ENCODE measurements around the gene PCDHGA2. TPM values are rescaled to one million over a fixed set of nuclear protein-coding genes. Genes with fewer than 3 reads are reported as not detected.
"Not testable (repeated sequence)": the region's sequence is repeated elsewhere in the genome, so short reads cannot be mapped to it uniquely, and the experiment has no call there.

PCDHGA2 gene
- total RNA-seq, 4 donors from 2014 or later = 0.15 to 2.9 (median 0.61) TPM

GRCh38 chr5:141382469-141383294 is 44.1 kb downstream of the PCDHGA2 start, which contains the start of gene PCDHGA7:
PCDHGA7 (plus strand) TSS chr5:141382742; CDS start chr5:141382900, 158 bp downstream.
- H3K4me3 ChIP-seq = peak within 1 kb of the TSS; percentile 7 to 51 (median 28)
- peaks cover 0 to 92% (median 79%) of the 10 kb centered on the region in 3 donors for H3K9me3 ChIP-seq
- H3K4me1 ChIP-seq = no peaks in the 10 kb centered on the region
- intact Hi-C loops (cut with DNase I) = no loop called here
- WGBS, 2 donors = 23 to 44% methylated on average over 22 to 24 of the region's 37 CpGs
- H3K27ac ChIP-seq = no peak within 1 kb of the TSS
- peaks cover 0 to 16% (median 0%) of the 10 kb centered on the region in 4 donors for H3K27me3 ChIP-seq
- no peak for TF ChIP-seq POLR2A (IDR thresholded peaks at IDR 0.05)
- TF ChIP-seq, protein P1, sequence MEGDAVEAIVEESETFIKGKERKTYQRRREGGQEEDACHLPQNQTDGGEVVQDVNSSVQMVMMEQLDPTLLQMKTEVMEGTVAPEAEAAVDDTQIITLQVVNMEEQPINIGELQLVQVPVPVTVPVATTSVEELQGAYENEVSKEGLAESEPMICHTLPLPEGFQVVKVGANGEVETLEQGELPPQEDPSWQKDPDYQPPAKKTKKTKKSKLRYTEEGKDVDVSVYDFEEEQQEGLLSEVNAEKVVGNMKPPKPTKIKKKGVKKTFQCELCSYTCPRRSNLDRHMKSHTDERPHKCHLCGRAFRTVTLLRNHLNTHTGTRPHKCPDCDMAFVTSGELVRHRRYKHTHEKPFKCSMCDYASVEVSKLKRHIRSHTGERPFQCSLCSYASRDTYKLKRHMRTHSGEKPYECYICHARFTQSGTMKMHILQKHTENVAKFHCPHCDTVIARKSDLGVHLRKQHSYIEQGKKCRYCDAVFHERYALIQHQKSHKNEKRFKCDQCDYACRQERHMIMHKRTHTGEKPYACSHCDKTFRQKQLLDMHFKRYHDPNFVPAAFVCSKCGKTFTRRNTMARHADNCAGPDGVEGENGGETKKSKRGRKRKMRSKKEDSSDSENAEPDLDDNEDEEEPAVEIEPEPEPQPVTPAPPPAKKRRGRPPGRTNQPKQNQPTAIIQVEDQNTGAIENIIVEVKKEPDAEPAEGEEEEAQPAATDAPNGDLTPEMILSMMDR (IDR thresholded peaks at IDR 0.05) = peak in 2 of 6 experiments; percentile 11 to 14
- no peak for DNase-seq
- peaks cover 0 to 4% (median 0%) of the 10 kb centered on the region in 3 donors for H3K36me3 ChIP-seq

DNA sequence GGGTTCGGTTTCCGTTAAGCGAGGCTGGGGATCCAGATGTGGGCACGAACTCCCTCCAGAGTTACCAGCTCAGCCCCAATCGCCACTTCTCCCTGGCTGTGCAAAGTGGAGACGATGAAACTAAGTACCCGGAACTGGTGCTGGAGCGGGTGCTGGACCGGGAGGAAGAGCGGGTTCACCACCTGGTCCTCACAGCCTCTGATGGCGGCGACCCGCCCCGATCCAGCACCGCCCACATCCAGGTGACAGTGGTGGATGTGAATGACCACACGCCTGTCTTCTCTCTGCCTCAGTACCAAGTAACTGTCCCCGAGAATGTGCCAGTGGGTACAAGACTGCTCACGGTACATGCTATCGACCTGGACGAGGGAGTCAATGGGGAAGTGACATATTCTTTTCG is 44.8 kb downstream of the PCDHGA2 start:
- 47 to 49% methylated on average over 17 to 18 of the region's 21 CpGs for WGBS, 2 donors
- no peak for DNase-seq
- H3K27me3 ChIP-seq = peaks cover 0 to 18% (median 0%) of the 10 kb centered on the region in 4 donors

GRCh38 chr5:141384471-141385267 is 46.1 kb downstream of the PCDHGA2 start:
- WGBS, 2 donors = 47 to 48% methylated on average over 5 to 14 of the region's 43 CpGs
- no peak overlapping the region for H3K27ac ChIP-seq
- peaks cover 0 to 19% (median 0%) of the 10 kb centered on the region in 4 donors for H3K27me3 ChIP-seq
- intact Hi-C loops (cut with DNase I) = no loop called here
- H3K9me3 ChIP-seq = peaks cover 8 to 92% (median 83%) of the 10 kb centered on the region in 3 donors
- H3K4me1 ChIP-seq = no peaks in the 10 kb centered on the region
- DNase-seq = no peak
- H3K4me3 ChIP-seq = no peak overlapping the region
- peaks cover 0 to 4% (median 0%) of the 10 kb centered on the region in 3 donors for H3K36me3 ChIP-seq
- TF ChIP-seq, protein P1 (IDR thresholded peaks at IDR 0.05) = no peak
- no peak for TF ChIP-seq POLR2A (IDR thresholded peaks at IDR 0.05)

More for the DNA sequence above, 44.8 kb downstream of the PCDHGA2 start:
- intact Hi-C loops (cut with DNase I) = no loop called here
- H3K9me3 ChIP-seq = peaks cover 2 to 89% (median 77%) of the 10 kb centered on the region in 3 donors
- H3K36me3 ChIP-seq = peaks cover 0 to 4% (median 0%) of the 10 kb centered on the region in 3 donors
- H3K4me1 ChIP-seq = no peaks in the 10 kb centered on the region
- H3K4me3 ChIP-seq = no peak overlapping the region
- no peak for TF ChIP-seq POLR2A (IDR thresholded peaks at IDR 0.05)
- TF ChIP-seq, protein P1 (IDR thresholded peaks at IDR 0.05) = no peak
- no peak overlapping the region for H3K27ac ChIP-seq

- H3K27me3 ChIP-seq = peaks cover 0 to 19% (median 0%) of the 10 kb centered on the region in 4 donors
- H3K27ac ChIP-seq; intact Hi-C loops (cut with DNase I); H3K36me3 ChIP-seq; H3K4me1 ChIP-seq; DNase-seq: not testable (repeated sequence)
- WGBS, 2 donors = 18 to 29% methylated on average over 4 to 6 of the region's 40 CpGs
- H3K4me3 ChIP-seq = peak within 1 kb of the TSS in 3 of 4 donors; percentile 15 to 22 (median 17)
- TF ChIP-seq, protein P1 (IDR thresholded peaks at IDR 0.05) = peak in 3 of 6 experiments; percentile 19 to 44 (median 30)
- peaks cover 14 to 96% (median 92%) of the 10 kb centered on the region in 3 donors for H3K9me3 ChIP-seq
Observed at GRCh38 chr5:141387557-141388311, 49.2 kb downstream of the PCDHGA2 start, which contains the start of gene PCDHGB4. PCDHGB4 (plus strand) TSS chr5:141387698; CDS start chr5:141387885, 187 bp downstream.
